K562 (cell line): ENCODE results near the gene DCXR. TPM values are rescaled to one million over a fixed set of nuclear protein-coding genes. Genes with fewer than 3 reads are reported as not detected.

Experiments
- ATAC-seq: fragments of 200-7000 bp; cut with Tn5 transposase; 3 replicates; pipeline ENCODE4 v1.9.1; 2020; ENCODE audit warnings: moderate library complexity
- BruUV-seq: library from RNA; stranded (reverse); fragments of 400-500 nt; replicated peaks from 2 replicates; lab custom pipeline; 2021; lab: Mats Ljungman, UMichigan
- CTCF ChIA-PET: fragments of 300-600 bp; formaldehyde crosslinking; extraction: SDS; loops from one replicate; lab custom pipeline; 2021; ENCODE audit warnings: low intra/inter-chr PET ratio; lab: Yijun Ruan, JAX
- POLR2A ChIA-PET: fragments of 300-600, 350-650 bp; sonication (Branson Sonifier 250); formaldehyde crosslinking; extraction: SDS; loops from one replicate; lab custom pipeline; 2021; ENCODE audit warnings: antibody characterized with exemption, inconsistent platforms; lab: Yijun Ruan, JAX
- DNase-seq, 4 experiments: peaks; one replicate each; pipeline versions ENCODE4 v3.0.0 to v3.0.0-alpha.2; 2011 to 2018; ENCODE audit warnings: low spot score in 3 of 4, mixed read lengths in 3 of 4; ENCODE audit errors: extremely low read depth in 1 of 4
- FAIRE-seq: peaks from 2 replicates; lab custom pipeline; 2011; peaks lifted over from hg19 to GRCh38; lab: Jason Lieb, UNC
- H2AFZ ChIP-seq: 2 replicates; pipeline ENCODE4 v1.6.0; 2011; ENCODE audit warnings: low read depth, low read length, control low read depth, inconsistent platforms
- H3K27ac ChIP-seq: fragments of 200-600 bp; 3 replicates; pipeline ENCODE4 v1.8.0; 2011; ENCODE audit warnings: low read depth, mild to moderate bottlenecking, control low read depth, inconsistent platforms, low read length, moderate library complexity, mixed read lengths; ENCODE audit errors: extremely low read depth
- H3K27me3 ChIP-seq, 2 experiments: fragments of 300-600 bp in 1 of 2; 2 replicates in 1 of 2; 3 replicates in 1 of 2; pipeline versions ENCODE4 v1.6.0 to v1.8.0; 2011; ENCODE audit warnings: inconsistent platforms in 2 of 2, low read length in 2 of 2, mild to moderate bottlenecking in 1 of 2, mixed read lengths in 1 of 2, moderate library complexity in 1 of 2; ENCODE audit not compliant: control insufficient read depth in 2 of 2, insufficient read depth in 2 of 2
- H3K36me3 ChIP-seq: fragments of 300-600 bp; 3 replicates; pipeline ENCODE4 v1.8.0; 2011; ENCODE audit warnings: mild to moderate bottlenecking, low read length, inconsistent platforms; ENCODE audit not compliant: control insufficient read depth, insufficient read depth
- H3K4me1 ChIP-seq, 2 experiments: fragments of 200-600 bp in 1 of 2; replicated peaks in 1 of 2; 2 replicates in 1 of 2; 3 replicates in 1 of 2; pipeline versions ENCODE4 v1.5.1 to v1.8.0; 2011; ENCODE audit warnings: inconsistent platforms in 2 of 2, low read length in 2 of 2, mild to moderate bottlenecking in 1 of 2, mixed read lengths in 1 of 2, moderate library complexity in 1 of 2; ENCODE audit not compliant: control insufficient read depth in 2 of 2, insufficient read depth in 2 of 2
- H3K4me2 ChIP-seq: 2 replicates; pipeline ENCODE4 v1.6.1; 2011; ENCODE audit warnings: low read length, control low read depth, inconsistent platforms, mixed read lengths; ENCODE audit not compliant: insufficient read depth
- H3K4me3 ChIP-seq: fragments of 200-600 bp; sonication (generic), shearing (Covaris generic); 2 replicates; pipeline ENCODE4 v1.5.1; 2016; ENCODE audit warnings: control low read depth, inconsistent platforms
- H3K79me2 ChIP-seq: fragments of 200-600 bp; 3 replicates; pipeline ENCODE4 v1.8.0; 2011; ENCODE audit warnings: low read length, inconsistent platforms; ENCODE audit not compliant: control insufficient read depth, insufficient read depth
- H3K9ac ChIP-seq, 2 experiments: 2 replicates each; pipeline versions ENCODE4 v1.6.0 to v1.6.1; 2011; ENCODE audit warnings: low read depth in 2 of 2, low read length in 2 of 2, control low read depth in 1 of 2, inconsistent platforms in 1 of 2, mild to moderate bottlenecking in 1 of 2, mixed read lengths in 1 of 2; ENCODE audit not compliant: insufficient read depth in 1 of 2
- H3K9me1 ChIP-seq: one replicate; pipeline ENCODE4 v1.6.0; 2011; ENCODE audit warnings: inconsistent platforms, mild to moderate bottlenecking, low read length, moderate library complexity; ENCODE audit not compliant: control insufficient read depth, insufficient read depth
- H3K9me3 ChIP-seq: replicated peaks from 2 replicates; pipeline ENCODE4 v1.5.1; 2011; ENCODE audit warnings: low read depth, low read length, inconsistent platforms; ENCODE audit not compliant: control insufficient read depth, insufficient read depth
- H4K20me1 ChIP-seq: replicated peaks from 2 replicates; pipeline ENCODE4 v1.6.1; 2011; ENCODE audit warnings: low read length, inconsistent platforms, mixed read lengths; ENCODE audit not compliant: control insufficient read depth, insufficient read depth
- POLR2G ChIP-seq: fragments of 200-400 bp; formaldehyde crosslinking; IDR thresholded peaks from 2 replicates; pipeline ENCODE4 v1.6.1; 2017; ENCODE audit warnings: low read depth, mild to moderate bottlenecking, antibody characterized with exemption, low read length, moderate library complexity
- WGBS: fragments of 100-300 bp; shearing (Covaris generic); methylation state at CpG from one replicate; pipeline ENCODE4 v1.1.6; 2016; ENCODE audit warnings: low coverage, mixed read lengths; ENCODE audit not compliant: insufficient coverage; ENCODE audit errors: missing lambda C conversion rate; 5-methylcytosine and 5-hydroxymethylcytosine counted together
- in situ Hi-C: fragments of 300-500 bp; cut with MboI; formaldehyde crosslinking; loops from 4 replicates; pipeline ENCODE4 v1.15.0; 2018; ENCODE audit warnings: inconsistent platforms, mixed read lengths
- intact Hi-C: fragments of 100-400 bp; cut with micrococcal nuclease; formaldehyde crosslinking; loops from 2 replicates; pipeline ENCODE4 v1.14.2; 2022
- polyA plus RNA-seq, 8 experiments: library from polyadenylated mRNA; depleted of rRNA in 4 of 8; stranded (reverse) in 5 of 8; unstranded in 3 of 8; fragments of >200 nt; fragmentation: Nextera tagmentation in 2 of 8; fragmentation: Illumina TruSeq in 1 of 8; extraction: Ambion mirVana in 2 of 8; extraction: Trizol in 1 of 8; gene quantifications; 2 replicates each; pipeline versions ENCODE4 v1.2.1 to v1.2.3, GENCODE V29; 2011 to 2014; ENCODE audit warnings: inconsistent platforms in 1 of 8, missing spikeins in 1 of 8
- total RNA-seq, 7 experiments: library from RNA; depleted of rRNA in 6 of 7; stranded (reverse); fragments of >200 nt in 6 of 7; fragmentation: Illumina TruSeq in 2 of 7; extraction: Trizol in 2 of 7; gene quantifications; 2 replicates each; pipeline versions ENCODE4 v1.2.1 to v1.2.3, GENCODE V29; 2011 to 2021; ENCODE audit warnings: low replicate concordance in 1 of 7
- TF ChIP-seq, protein P1 (sequence below), 2 experiments: fragments of 450-650 bp; IDR thresholded peaks; 2 replicates each; pipeline ENCODE4 v1.6.1; 2018; ENCODE audit warnings: mild to moderate bottlenecking in 2 of 2, low read depth in 1 of 2; ENCODE audit not compliant: partially characterized antibody in 2 of 2

The DCXR gene
- total and polyA plus RNA-seq, 9 of the 15 experiments (the other 6 are each of a cell fraction or from before 2014, with no cell fraction given): 21.3 to 274 (median 156) TPM

DNA sequence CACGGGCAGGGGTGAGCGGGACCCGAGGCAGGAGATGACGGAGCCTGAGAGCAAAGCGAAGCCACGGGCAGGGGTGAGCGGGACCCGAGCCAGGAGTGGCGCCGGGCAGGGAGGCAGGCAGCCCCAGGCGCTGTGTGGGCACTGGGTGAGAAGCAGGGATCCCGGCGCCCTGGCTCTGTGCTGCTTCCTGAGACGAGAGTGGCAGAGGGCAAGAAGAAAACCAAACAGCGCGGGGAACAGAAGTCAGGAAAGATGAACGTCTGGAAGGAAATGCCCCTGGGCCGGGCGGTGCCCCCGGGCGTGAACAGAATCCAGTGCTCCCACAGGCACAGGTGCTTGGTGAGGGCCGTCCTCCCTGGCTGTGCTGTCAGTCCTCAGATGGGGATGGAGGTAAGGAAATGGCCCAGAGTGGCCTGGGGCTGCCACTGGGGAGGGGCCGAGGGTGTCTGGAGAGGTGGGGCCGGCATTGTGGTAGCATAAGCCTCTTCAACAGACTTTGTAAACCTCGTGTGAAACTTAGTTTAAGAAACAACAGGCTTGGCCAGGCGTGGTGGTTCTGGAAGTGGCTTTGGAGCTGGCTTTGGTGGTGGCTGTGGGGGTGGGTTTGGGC lies 50.2 kb downstream of the DCXR start:
- Histone ChIP-seq H3K4me2 (no peak overlapping the region), H3K27me3 (no peaks in the 10 kb centered on the region), H3K9me1 (no peaks in the 10 kb centered on the region), H4K20me1 (no peaks in the 10 kb centered on the region), H3K27ac (no peak overlapping the region), H3K36me3 (peaks cover 27% of the 10 kb centered on the region; the same call in 2 of the 3 replicates), H3K9ac (peak overlapping the region in 1 of 2 experiments; percentile 26; a peak in 1 of 4 replicates), H3K4me1 (peaks cover 0 to 35% of the 10 kb centered on the region in 2 experiments; a peak in 2 of 5 replicates), H3K4me3 (no peak overlapping the region), H3K79me2 (no peaks in the 10 kb centered on the region), H3K9me3 (no peaks in the 10 kb centered on the region), H2AFZ (no peak overlapping the region)
- no peak for FAIRE-seq
- WGBS: 90% methylated on average over 23 of the region's 26 CpGs
- CTCF ChIA-PET: no interaction called here
- POLR2A ChIA-PET: no interaction called here
- BruUV-seq: no TSS peak
- in situ Hi-C loops: no loop called here
- intact Hi-C loops: no loop called here
- no peak for ATAC-seq
- DNase-seq: no peak
- TF ChIP-seq, protein P1, sequence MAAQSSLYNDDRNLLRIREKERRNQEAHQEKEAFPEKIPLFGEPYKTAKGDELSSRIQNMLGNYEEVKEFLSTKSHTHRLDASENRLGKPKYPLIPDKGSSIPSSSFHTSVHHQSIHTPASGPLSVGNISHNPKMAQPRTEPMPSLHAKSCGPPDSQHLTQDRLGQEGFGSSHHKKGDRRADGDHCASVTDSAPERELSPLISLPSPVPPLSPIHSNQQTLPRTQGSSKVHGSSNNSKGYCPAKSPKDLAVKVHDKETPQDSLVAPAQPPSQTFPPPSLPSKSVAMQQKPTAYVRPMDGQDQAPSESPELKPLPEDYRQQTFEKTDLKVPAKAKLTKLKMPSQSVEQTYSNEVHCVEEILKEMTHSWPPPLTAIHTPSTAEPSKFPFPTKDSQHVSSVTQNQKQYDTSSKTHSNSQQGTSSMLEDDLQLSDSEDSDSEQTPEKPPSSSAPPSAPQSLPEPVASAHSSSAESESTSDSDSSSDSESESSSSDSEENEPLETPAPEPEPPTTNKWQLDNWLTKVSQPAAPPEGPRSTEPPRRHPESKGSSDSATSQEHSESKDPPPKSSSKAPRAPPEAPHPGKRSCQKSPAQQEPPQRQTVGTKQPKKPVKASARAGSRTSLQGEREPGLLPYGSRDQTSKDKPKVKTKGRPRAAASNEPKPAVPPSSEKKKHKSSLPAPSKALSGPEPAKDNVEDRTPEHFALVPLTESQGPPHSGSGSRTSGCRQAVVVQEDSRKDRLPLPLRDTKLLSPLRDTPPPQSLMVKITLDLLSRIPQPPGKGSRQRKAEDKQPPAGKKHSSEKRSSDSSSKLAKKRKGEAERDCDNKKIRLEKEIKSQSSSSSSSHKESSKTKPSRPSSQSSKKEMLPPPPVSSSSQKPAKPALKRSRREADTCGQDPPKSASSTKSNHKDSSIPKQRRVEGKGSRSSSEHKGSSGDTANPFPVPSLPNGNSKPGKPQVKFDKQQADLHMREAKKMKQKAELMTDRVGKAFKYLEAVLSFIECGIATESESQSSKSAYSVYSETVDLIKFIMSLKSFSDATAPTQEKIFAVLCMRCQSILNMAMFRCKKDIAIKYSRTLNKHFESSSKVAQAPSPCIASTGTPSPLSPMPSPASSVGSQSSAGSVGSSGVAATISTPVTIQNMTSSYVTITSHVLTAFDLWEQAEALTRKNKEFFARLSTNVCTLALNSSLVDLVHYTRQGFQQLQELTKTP (IDR thresholded peaks at IDR 0.05; ENCODE audit: low read depth in 1 of 2, partially characterized antibody in 2 of 2): no peak
- TF ChIP-seq POLR2G: peak; percentile 19; the same call in 1 of the 2 replicates
- TF ChIP-seq, all 486 proteins: peak for 1
